ENCODE results near the gene BANF2. TPM values are rescaled to one million over a fixed set of nuclear protein-coding genes. Genes with fewer than 3 reads are reported as not detected.

Gene BANF2
- total and polyA plus RNA-seq, 10 of the 15 experiments (the other 5 are each of a cell fraction or from before 2014, with no cell fraction given), result not detected

GRCh38 chr20:17662333-17663039 is 37.3 kb upstream of the BANF2 start:
- ChIA-PET POLR2A (no interaction called here), CTCF (no interaction called here), RAD21 (ENCODE audit: unreplicated experiment) (no interaction called here), SMC1A (ENCODE audit: uncharacterized antibody, unreplicated experiment) (no interaction called here)
- Histone ChIP-seq H3K36me3 (ENCODE audit: control insufficient read depth in 2 of 2, insufficient read depth in 2 of 2, low read length in 1 of 2) (peaks cover 0 to 2% of the 10 kb centered on the region in 2 experiments; a peak in 2 of 4 replicates), H4K20me1 (ENCODE audit: control insufficient read depth, insufficient read depth) (0 out of 2 replicates have a peak, but pooled peaks cover 2% of the 10 kb centered on the region), H3K79me2 (ENCODE audit: control insufficient read depth, insufficient read depth, low read length) (peaks cover 21% of the 10 kb centered on the region), H3K9ac (ENCODE audit: control insufficient read depth, insufficient read depth, low read length) (no peak overlapping the region), H3K9me3 (replicated peaks; ENCODE audit: control insufficient read depth, insufficient read depth, low read length) (no peaks in the 10 kb centered on the region; the same call in 1 of the 3 replicates), H3K4me2 (ENCODE audit: control insufficient read depth, insufficient read depth) (no peak overlapping the region), H3K4me1 (ENCODE audit: control insufficient read depth, insufficient read depth, low read length) (peaks cover 13% of the 10 kb centered on the region), H3K27me3 (replicated peaks in 1 of 2; ENCODE audit: control insufficient read depth in 2 of 2, insufficient read depth in 2 of 2, low read length in 1 of 2) (no peaks in the 10 kb centered on the region), H3K4me3 (no peak overlapping the region), H3K27ac (ENCODE audit: control insufficient read depth, insufficient read depth) (no peak overlapping the region), H2AFZ (ENCODE audit: control insufficient read depth, low read depth, low read length) (no peak overlapping the region)
- DNase-seq (ENCODE audit: low read depth, low spot score) (no peak), FAIRE-seq (no peak), ATAC-seq (no peak)
- in situ Hi-C loops (cut with MboI) (no loop called here), intact Hi-C loops (cut with micrococcal nuclease; ENCODE audit: unreplicated experiment) (no loop called here)
- no TSS peak for BruUV-seq (replicated peaks)
- WGBS (ENCODE audit: insufficient coverage, insufficient replicate concordance, low lambda C conversion rate, missing lambda C conversion rate), result 41% methylated on average over 10 of the region's 10 CpGs
- TF ChIP-seq MYB (IDR thresholded peaks at IDR 0.05; ENCODE audit: borderline replicate concordance, low read depth, low read length) (no peak), USF1 (IDR thresholded peaks at IDR 0.05; ENCODE audit: borderline replicate concordance, extremely low read length, insufficient read depth, low read depth, low read length) (no peak), MEF2B (IDR thresholded peaks at IDR 0.05; ENCODE audit: partially characterized antibody, poor library complexity, severe bottlenecking) (peak; percentile 22)

GRCh38 chr20:17663040-17663399 is 36.7 kb upstream of the BANF2 start:
- H3K4me3 ChIP-seq, result no peak overlapping the region
- POLR2A ChIA-PET, result no interaction called here

More at GRCh38 chr20:17663040-17663399, 36.7 kb upstream of the BANF2 start:
- H3K36me3 ChIP-seq (ENCODE audit: control insufficient read depth in 2 of 2, insufficient read depth in 2 of 2, low read length in 1 of 2), result no peaks in the 10 kb centered on the region; a peak in 1 of 4 replicates
- H3K79me2 ChIP-seq (ENCODE audit: control insufficient read depth, insufficient read depth, low read length), result peaks cover 21% of the 10 kb centered on the region
- H3K9ac ChIP-seq (ENCODE audit: control insufficient read depth, insufficient read depth, low read length), result no peak overlapping the region
- DNase-seq (ENCODE audit: low read depth, low spot score) (no peak), ATAC-seq (no peak), FAIRE-seq (no peak)
- intact Hi-C loops (cut with micrococcal nuclease; ENCODE audit: unreplicated experiment), result no loop called here
- no TSS peak for BruUV-seq (replicated peaks)
- H3K27me3 ChIP-seq (replicated peaks in 1 of 2; ENCODE audit: control insufficient read depth in 2 of 2, insufficient read depth in 2 of 2, low read length in 1 of 2), result no peaks in the 10 kb centered on the region
- 0 out of 2 replicates have a peak, but pooled peaks cover 2% of the 10 kb centered on the region for H4K20me1 ChIP-seq (ENCODE audit: control insufficient read depth, insufficient read depth)
- ChIA-PET SMC1A (ENCODE audit: uncharacterized antibody, unreplicated experiment) (no interaction called here), CTCF (interaction anchor here (4.1 kb wide), 1 partner anchor 20 kb away, joined by 23 read pairs; the partner anchor contains the start of gene RRBP1), RAD21 (ENCODE audit: unreplicated experiment) (no interaction called here)
- H3K9me3 ChIP-seq (replicated peaks; ENCODE audit: control insufficient read depth, insufficient read depth, low read length), result no peaks in the 10 kb centered on the region; the same call in 1 of the 3 replicates
- in situ Hi-C loops (cut with MboI), result no loop called here
- no peak for TF ChIP-seq RFX5 (IDR thresholded peaks at IDR 0.05; ENCODE audit: low read depth, low read length)
- no peak overlapping the region for H3K27ac ChIP-seq (ENCODE audit: control insufficient read depth, insufficient read depth)
- 98% methylated on average over 13 of the region's 13 CpGs for WGBS (ENCODE audit: insufficient coverage, insufficient replicate concordance, low lambda C conversion rate, missing lambda C conversion rate)
- no peak overlapping the region for H2AFZ ChIP-seq (ENCODE audit: control insufficient read depth, low read depth, low read length)
- H3K4me1 ChIP-seq (ENCODE audit: control insufficient read depth, insufficient read depth, low read length), result peaks cover 13% of the 10 kb centered on the region
- H3K4me2 ChIP-seq (ENCODE audit: control insufficient read depth, insufficient read depth), result no peak overlapping the region
